Gastrocnemius medialis (tissue), 4 donors: ENCODE results near the gene RNF207. TPM values are rescaled to one million over a fixed set of nuclear protein-coding genes. Genes with fewer than 3 reads are reported as not detected.

Source experiments
- ATAC-seq, 2 donors: fragments of 150-250 bp; one replicate each; pipeline ENCODE4 v1.9.1; 2016
- DNase-seq, 2 donors: peaks; one replicate each; pipeline ENCODE4 v3.0.0-alpha.2; 2019
- H3K27ac ChIP-seq, 4 donors: fragments of 200-600 bp; sonication (generic); 1 replicate in 1 of 4; 2 replicates in 3 of 4; pipeline ENCODE4 v1.5.1; 2016 to 2018; ENCODE audit warnings: mild to moderate bottlenecking in 2 of 4, moderate library complexity in 1 of 4
- H3K27me3 ChIP-seq, 3 donors: fragments of 200-600 bp; sonication (generic) in 2 of 3; 1 replicate in 1 of 3; 2 replicates in 2 of 3; pipeline versions ENCODE4 v1.5.1 to v1.6.0; 2016 to 2019; ENCODE audit warnings: mild to moderate bottlenecking in 1 of 3, moderate library complexity in 1 of 3
- H3K36me3 ChIP-seq, 2 donors: fragments of 200-600 bp; sonication (generic) in 1 of 2; one replicate each; pipeline ENCODE4 v1.5.1; 2017 to 2018
- H3K4me1 ChIP-seq, 2 donors: fragments of 200-600 bp; sonication (generic) in 1 of 2; one replicate each; pipeline ENCODE4 v1.5.1; 2016 to 2017; ENCODE audit warnings: mild to moderate bottlenecking in 2 of 2
- H3K4me3 ChIP-seq, 4 donors: fragments of 200-600 bp; sonication (generic) in 3 of 4; 1 replicate in 1 of 4; 2 replicates in 3 of 4; pipeline ENCODE4 v1.5.1; 2016 to 2019; ENCODE audit warnings: mild to moderate bottlenecking in 2 of 4
- H3K9me3 ChIP-seq, 3 donors: fragments of 200-600 bp; sonication (generic) in 2 of 3; 1 replicate in 1 of 3; 2 replicates in 2 of 3; pipeline ENCODE4 v1.5.1; 2016 to 2019
- POLR2A ChIP-seq, 2 donors: fragments of 450-650 bp; IDR thresholded peaks; one replicate each; pipeline ENCODE4 v1.6.1; 2017; ENCODE audit warnings: antibody characterized with exemption in 2 of 2, mild to moderate bottlenecking in 2 of 2, moderate library complexity in 2 of 2
- in situ Hi-C, 4 donors: fragments of 200-750 bp; cut with MboI; loops; one replicate each; pipeline versions ENCODE4 v1.15.0 to v1.8.0; 2017; ENCODE audit warnings: low sequenced_read_pairs in 4 of 4
- intact Hi-C: fragments of 100-400 bp; cut with DNase I; formaldehyde crosslinking; loops from one replicate; pipeline ENCODE4 v1.15.1; 2023; ENCODE audit warnings: low total_unique reads
- total RNA-seq, 4 donors: library from RNA; depleted of rRNA; stranded (reverse); fragments of >200 nt; gene quantifications; one replicate each; pipeline versions ENCODE4 v1.1.0 to v1.2.3, GENCODE V29; 2016
- TF ChIP-seq, protein P1 (sequence below), 5 experiments: fragments of 450-650 bp in 3 of 5; fragments of 200-600 bp in 2 of 5; sonication (generic) in 2 of 5; IDR thresholded peaks in 4 of 5; conservative IDR thresholded peaks in 1 of 5; 1 replicate in 4 of 5; 2 replicates in 1 of 5; pipeline ENCODE4 v1.5.1; 2016 to 2019; ENCODE audit warnings: antibody characterized with exemption in 5 of 5, mild to moderate bottlenecking in 3 of 5, moderate library complexity in 3 of 5

Gene RNF207
- total RNA-seq, 4 donors from 2014 or later = 0.29 to 4.7 (median 0.99) TPM

GRCh38 chr1:6167391-6168303 is 38.3 kb upstream of the RNF207 start:
- intact Hi-C loops (no loop called here), in situ Hi-C loops (no loop called here)
- DNase-seq = no peak
- no peak for ATAC-seq
- Histone ChIP-seq H3K27me3 (peaks cover 0 to 8% (median 7%) of the 10 kb centered on the region in 3 donors), H3K9me3 (no peaks in the 10 kb centered on the region), H3K36me3 (no peaks in the 10 kb centered on the region), H3K4me3 (no peak overlapping the region), H3K4me1 (no peaks in the 10 kb centered on the region), H3K27ac (no peak overlapping the region)
- TF ChIP-seq POLR2A (IDR thresholded peaks at IDR 0.05) = no peak
- TF ChIP-seq, protein P1, sequence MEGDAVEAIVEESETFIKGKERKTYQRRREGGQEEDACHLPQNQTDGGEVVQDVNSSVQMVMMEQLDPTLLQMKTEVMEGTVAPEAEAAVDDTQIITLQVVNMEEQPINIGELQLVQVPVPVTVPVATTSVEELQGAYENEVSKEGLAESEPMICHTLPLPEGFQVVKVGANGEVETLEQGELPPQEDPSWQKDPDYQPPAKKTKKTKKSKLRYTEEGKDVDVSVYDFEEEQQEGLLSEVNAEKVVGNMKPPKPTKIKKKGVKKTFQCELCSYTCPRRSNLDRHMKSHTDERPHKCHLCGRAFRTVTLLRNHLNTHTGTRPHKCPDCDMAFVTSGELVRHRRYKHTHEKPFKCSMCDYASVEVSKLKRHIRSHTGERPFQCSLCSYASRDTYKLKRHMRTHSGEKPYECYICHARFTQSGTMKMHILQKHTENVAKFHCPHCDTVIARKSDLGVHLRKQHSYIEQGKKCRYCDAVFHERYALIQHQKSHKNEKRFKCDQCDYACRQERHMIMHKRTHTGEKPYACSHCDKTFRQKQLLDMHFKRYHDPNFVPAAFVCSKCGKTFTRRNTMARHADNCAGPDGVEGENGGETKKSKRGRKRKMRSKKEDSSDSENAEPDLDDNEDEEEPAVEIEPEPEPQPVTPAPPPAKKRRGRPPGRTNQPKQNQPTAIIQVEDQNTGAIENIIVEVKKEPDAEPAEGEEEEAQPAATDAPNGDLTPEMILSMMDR (IDR thresholded peaks at IDR 0.05 in 4 of 5, conservative IDR thresholded peaks at IDR 0.05 in 1 of 5) = no peak

GRCh38 chr1:6168947-6169586 is 36.9 kb upstream of the RNF207 start:
- H3K36me3 ChIP-seq = no peaks in the 10 kb centered on the region
- in situ Hi-C loops = no loop called here
- TF ChIP-seq POLR2A (IDR thresholded peaks at IDR 0.05) = no peak
- TF ChIP-seq, protein P1 (IDR thresholded peaks at IDR 0.05 in 4 of 5, conservative IDR thresholded peaks at IDR 0.05 in 1 of 5) = no peak
- no peak overlapping the region for H3K27ac ChIP-seq
- H3K4me1 ChIP-seq = no peaks in the 10 kb centered on the region
- DNase-seq (no peak), ATAC-seq (no peak)
- peaks cover 0 to 13% (median 10%) of the 10 kb centered on the region in 3 donors for H3K27me3 ChIP-seq
- no peak overlapping the region for H3K4me3 ChIP-seq
- no peaks in the 10 kb centered on the region for H3K9me3 ChIP-seq
- intact Hi-C loops = no loop called here

- Histone ChIP-seq H3K27me3 (peaks cover 0 to 14% (median 10%) of the 10 kb centered on the region in 3 donors), H3K4me1 (no peaks in the 10 kb centered on the region), H3K27ac (no peak overlapping the region), H3K4me3 (no peak overlapping the region), H3K36me3 (no peaks in the 10 kb centered on the region), H3K9me3 (no peaks in the 10 kb centered on the region)
- ATAC-seq (no peak), DNase-seq (no peak)
- in situ Hi-C loops (no loop called here), intact Hi-C loops (no loop called here)
- TF ChIP-seq, protein P1 (IDR thresholded peaks at IDR 0.05 in 4 of 5, conservative IDR thresholded peaks at IDR 0.05 in 1 of 5) = no peak
- no peak for TF ChIP-seq POLR2A (IDR thresholded peaks at IDR 0.05)
Observed at GRCh38 chr1:6170116-6170741, 35.7 kb upstream of the RNF207 start.

DNA sequence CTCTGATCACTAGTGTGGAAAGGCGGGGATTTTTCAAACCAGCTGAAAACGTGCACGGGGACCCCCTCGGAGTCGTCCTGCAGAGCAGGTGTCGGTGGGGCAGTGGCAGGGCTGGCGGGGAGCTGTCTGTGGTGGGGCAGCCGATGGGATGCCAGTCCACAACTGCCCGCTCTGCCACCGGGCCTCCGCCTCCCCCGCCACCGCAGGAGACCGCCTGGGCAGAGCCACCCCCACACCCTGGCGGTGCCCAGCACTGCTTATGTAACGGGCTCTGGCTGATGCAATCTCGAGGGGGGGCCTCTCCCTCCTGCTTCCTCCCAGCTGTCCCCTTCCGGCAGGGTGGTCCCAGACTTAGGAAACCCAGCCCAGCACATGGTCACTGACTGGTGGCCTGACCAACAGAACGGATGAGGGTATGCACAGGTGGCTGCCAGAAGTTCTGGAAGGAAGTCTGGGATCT is 35.1 kb upstream of the RNF207 start:
- DNase-seq = no peak
- Histone ChIP-seq H3K4me1 (no peaks in the 10 kb centered on the region), H3K9me3 (no peaks in the 10 kb centered on the region), H3K27ac (no peak overlapping the region), H3K4me3 (no peak overlapping the region), H3K27me3 (peaks cover 0 to 14% (median 11%) of the 10 kb centered on the region in 3 donors), H3K36me3 (no peaks in the 10 kb centered on the region)
- TF ChIP-seq POLR2A (IDR thresholded peaks at IDR 0.05) = no peak
- TF ChIP-seq, protein P1 (IDR thresholded peaks at IDR 0.05 in 4 of 5, conservative IDR thresholded peaks at IDR 0.05 in 1 of 5) = no peak
- no peak for ATAC-seq
- intact Hi-C loops (no loop called here), in situ Hi-C loops (no loop called here)
